Aorta (tissue), 5 donors: ENCODE data around the gene ZNF584. TPM values are rescaled to one million over a fixed set of nuclear protein-coding genes. Genes with fewer than 3 reads are reported as not detected.
"Not testable (repeated sequence)": the region's sequence is repeated elsewhere in the genome, so short reads cannot be mapped to it uniquely, and the experiment has no call there.

ENCODE experiments used
- ATAC-seq: fragments of 200-7000 bp; cut with Tn5 transposase; one replicate; pipeline ENCODE4 v1.9.1; 2022; ENCODE audit warnings: moderate library complexity; ENCODE audit not compliant: low FRiP score
- DNase-seq, 2 donors: peaks; one replicate each; pipeline ENCODE4 v3.0.0-alpha.2; 2020
- H3K27ac ChIP-seq, 2 donors: one replicate each; pipeline ENCODE4 v1.5.1; 2013; ENCODE audit warnings: low read length in 2 of 2, mild to moderate bottlenecking in 2 of 2, moderate library complexity in 2 of 2, control low read depth in 1 of 2, inconsistent platforms in 1 of 2, low read depth in 1 of 2
- H3K27me3 ChIP-seq, 2 donors: one replicate each; pipeline ENCODE4 v1.6.1; 2013; ENCODE audit warnings: control low read depth in 1 of 2, low read length in 1 of 2, mild to moderate bottlenecking in 1 of 2, moderate library complexity in 1 of 2; ENCODE audit not compliant: insufficient read depth in 2 of 2, control insufficient read depth in 1 of 2
- H3K36me3 ChIP-seq, 2 donors: one replicate each; pipeline ENCODE4 v1.6.1; 2013; ENCODE audit warnings: control low read depth in 1 of 2, low read length in 1 of 2, mild to moderate bottlenecking in 1 of 2; ENCODE audit not compliant: insufficient read depth in 2 of 2, control insufficient read depth in 1 of 2
- H3K4me1 ChIP-seq, 2 donors: one replicate each; pipeline ENCODE4 v1.6.1; 2013; ENCODE audit warnings: low read length in 2 of 2, control low read depth in 1 of 2, mild to moderate bottlenecking in 1 of 2, moderate library complexity in 1 of 2; ENCODE audit not compliant: insufficient read depth in 2 of 2, control insufficient read depth in 1 of 2
- H3K4me3 ChIP-seq, 2 donors: one replicate each; pipeline ENCODE4 v1.5.1; 2013; ENCODE audit warnings: low read length in 2 of 2, control low read depth in 1 of 2, mild to moderate bottlenecking in 1 of 2
- H3K9me3 ChIP-seq: one replicate; pipeline ENCODE4 v1.6.1; 2013; ENCODE audit warnings: mild to moderate bottlenecking, low read length; ENCODE audit not compliant: control insufficient read depth
- WGBS, 2 donors: extraction: QIAGEN DNeasy Blood & Tissue Kit; methylation state at CpG; one replicate each; pipeline ENCODE4 v1.1.7; 2013; 5-methylcytosine and 5-hydroxymethylcytosine counted together
- intact Hi-C, 2 donors: fragments of 100-400 bp; cut with DNase I; formaldehyde crosslinking; loops; one replicate each; pipeline versions ENCODE4 v1.14.2 to v1.15.0; 2022
- polyA plus RNA-seq, 2 donors: library from polyadenylated mRNA; stranded (reverse); fragments of 200-250 nt; gene quantifications; one replicate each; pipeline ENCODE4 v1.2.3, GENCODE V29; 2013
- total RNA-seq, 2 donors: library from RNA; stranded (reverse); fragmentation: NEBNext Ultra II Directional; extraction: Animal tissue kit (Norgen Biotek cat#: 25700); gene quantifications; one replicate each; pipeline ENCODE4 v1.2.1, GENCODE V29; 2021
- donor health status: healthy with polysubstance abuse.
- donor health status: Bipolar disorder and iron deficiency.
- donor health status: DM: no; HTN: no; CAD: no.
- donor health status: DM: no; HTN: no; CAD: no.
- donor health status: DM: yes; HTN: yes; CAD: no.

Gene ZNF584
- total and polyA plus RNA-seq, 4 donors, result 0.75 to 13.4 (median 11.0) TPM

- H3K4me3 ChIP-seq, H3K27ac ChIP-seq, H3K36me3 ChIP-seq, H3K4me1 ChIP-seq, ATAC-seq, H3K27me3 ChIP-seq, H3K9me3 ChIP-seq, DNase-seq: not testable (repeated sequence)
- 84 to 86% methylated on average over 7 of the region's 7 CpGs for WGBS, 2 donors
- intact Hi-C loops, result loop anchor here in 1 of 2 donors (5.0 kb wide), 1 partner anchor 41 kb away; no protein-coding TSS in a partner anchor
Observed at GRCh38 chr19:58442986-58443385, 34.5 kb downstream of the ZNF584 start.

GRCh38 chr19:58448860-58449259 is 40.4 kb downstream of the ZNF584 start:
- H3K9me3 ChIP-seq, H3K27me3 ChIP-seq, intact Hi-C loops, H3K27ac ChIP-seq, H3K36me3 ChIP-seq, ATAC-seq, H3K4me1 ChIP-seq, H3K4me3 ChIP-seq, DNase-seq: not testable (repeated sequence)
- WGBS, 2 donors, result 75 to 79% methylated on average over 3 of the region's 3 CpGs

GRCh38 chr19:58449980-58450379 is 41.5 kb downstream of the ZNF584 start:
- intact Hi-C loops, DNase-seq, H3K9me3 ChIP-seq, H3K4me3 ChIP-seq, ATAC-seq, H3K27ac ChIP-seq, H3K36me3 ChIP-seq, H3K4me1 ChIP-seq, H3K27me3 ChIP-seq: not testable (repeated sequence)
- WGBS, 2 donors, result 60 to 61% methylated on average over 5 of the region's 5 CpGs

- H3K4me1 ChIP-seq, result no peaks in the 10 kb centered on the region
- ATAC-seq, result no peak
- no peaks in the 10 kb centered on the region for H3K36me3 ChIP-seq
- 3% methylated on average over 11 of the region's 11 CpGs for WGBS, 2 donors
- intact Hi-C loops, result loop anchor here in 1 of 2 donors (1.0 kb wide), 1 partner anchor 11 kb away; the partner anchor contains the start of gene ZNF132
- H3K9me3 ChIP-seq, result no peaks in the 10 kb centered on the region
- H3K27me3 ChIP-seq, result no peaks in the 10 kb centered on the region
- H3K27ac ChIP-seq, result no peak overlapping the region
- DNase-seq, result no peak
- peak overlapping the region; percentile 63 for H3K4me3 ChIP-seq
Observed at GRCh38 chr19:58450856-58451357, 42.5 kb downstream of the ZNF584 start.

GRCh38 chr19:58451358-58452101 is 43.1 kb downstream of the ZNF584 start, which contains the start of gene ZNF324B:
TSS of gene ZNF324B (plus strand) at chr19:58451622. CDS start at chr19:58453702, 2,080 bp downstream.
- intact Hi-C loops, result loop anchor here in 1 of 2 donors (1.0 kb wide), 1 partner anchor 11 kb away; the partner anchor contains the start of gene ZNF132
- peaks cover 0 to 3% of the 10 kb centered on the region in 2 donors for H3K36me3 ChIP-seq
- no peaks in the 10 kb centered on the region for H3K4me1 ChIP-seq
- peak; percentile 98 for ATAC-seq
- no peaks in the 10 kb centered on the region for H3K27me3 ChIP-seq
- no peaks in the 10 kb centered on the region for H3K9me3 ChIP-seq
- 0% methylated on average over 45 to 79 of the region's 79 CpGs for WGBS, 2 donors
- H3K4me3 ChIP-seq, result peak within 1 kb of the TSS; percentile 63 to 66
- H3K27ac ChIP-seq, result peak within 1 kb of the TSS in 1 of 2 donors; percentile 2
- peak; percentile 98 to 99 for DNase-seq

- 93 to 95% methylated on average over 6 of the region's 6 CpGs for WGBS, 2 donors
- DNase-seq (peak in 1 of 2 donors; percentile 57), ATAC-seq (no peak)
- intact Hi-C loops, result no loop called here
- Histone ChIP-seq H3K27me3 (no peaks in the 10 kb centered on the region), H3K9me3 (no peaks in the 10 kb centered on the region), H3K36me3 (peaks cover 0 to 3% of the 10 kb centered on the region in 2 donors), H3K27ac (no peak overlapping the region), H3K4me3 (no peak overlapping the region), H3K4me1 (no peaks in the 10 kb centered on the region)
Observed at GRCh38 chr19:58453743-58454142, 45.3 kb downstream of the ZNF584 start.

GRCh38 chr19:58455306-58455705 is 46.9 kb downstream of the ZNF584 start:
- H3K9me3 ChIP-seq, result no peaks in the 10 kb centered on the region
- DNase-seq (peak in 1 of 2 donors; percentile 62), ATAC-seq (no peak)
- intact Hi-C loops, result no loop called here
- H3K27ac ChIP-seq, result no peak overlapping the region
- H3K36me3 ChIP-seq, result peaks cover 0 to 3% of the 10 kb centered on the region in 2 donors
- no peak overlapping the region for H3K4me3 ChIP-seq
- no peaks in the 10 kb centered on the region for H3K4me1 ChIP-seq
- no peaks in the 10 kb centered on the region for H3K27me3 ChIP-seq
- 93 to 96% methylated on average over 19 to 21 of the region's 21 CpGs for WGBS, 2 donors

- intact Hi-C loops, result no loop called here
- no peaks in the 10 kb centered on the region for H3K27me3 ChIP-seq
- H3K36me3 ChIP-seq, result peaks cover 0 to 3% of the 10 kb centered on the region in 2 donors
- WGBS, 2 donors, result 97 to 98% methylated on average over 35 of the region's 35 CpGs
- no peaks in the 10 kb centered on the region for H3K9me3 ChIP-seq
- no peak for ATAC-seq
- DNase-seq, result peak in 1 of 2 donors; percentile 45
- no peak overlapping the region for H3K4me3 ChIP-seq
- H3K4me1 ChIP-seq, result no peaks in the 10 kb centered on the region
- H3K27ac ChIP-seq, result no peak overlapping the region
Observed at GRCh38 chr19:58456111-58456510, 47.7 kb downstream of the ZNF584 start.

- no peak for DNase-seq
- Histone ChIP-seq H3K27me3 (no peaks in the 10 kb centered on the region), H3K36me3 (peaks cover 0 to 3% of the 10 kb centered on the region in 2 donors), H3K9me3 (no peaks in the 10 kb centered on the region), H3K4me3 (no peak overlapping the region), H3K4me1 (no peaks in the 10 kb centered on the region), H3K27ac (no peak overlapping the region)
- 88 to 95% methylated on average over 2 of the region's 2 CpGs for WGBS, 2 donors
- intact Hi-C loops, result no loop called here
- ATAC-seq, result no peak
Observed at GRCh38 chr19:58460039-58460438, 51.6 kb downstream of the ZNF584 start.
